Measurements from ENCODE around the gene RFK. TPM values are rescaled to one million over a fixed set of nuclear protein-coding genes. Genes with fewer than 3 reads are reported as not detected.

Gene RFK
- total RNA-seq, 1 donor: 18.4 TPM

- H3K27me3 ChIP-seq (ENCODE audit: insufficient read depth, low read length): no peaks in the 10 kb centered on the region
- H3K4me1 ChIP-seq (ENCODE audit: insufficient read depth, low read length): no peaks in the 10 kb centered on the region
- H3K9me3 ChIP-seq (ENCODE audit: low read depth, low read length): no peaks in the 10 kb centered on the region
- no peak overlapping the region for H3K4me3 ChIP-seq (ENCODE audit: low read length)
Observed at GRCh38 chr9:76341616-76342015, 52.6 kb downstream of the RFK start.

GRCh38 chr9:76338418-76338817 is 55.8 kb downstream of the RFK start:
- Histone ChIP-seq H3K4me1 (ENCODE audit: insufficient read depth, low read length) (no peaks in the 10 kb centered on the region), H3K9me3 (ENCODE audit: low read depth, low read length) (no peaks in the 10 kb centered on the region), H3K27me3 (ENCODE audit: insufficient read depth, low read length) (no peaks in the 10 kb centered on the region), H3K4me3 (ENCODE audit: low read length) (no peak overlapping the region)

GRCh38 chr9:76336027-76336426 is 58.2 kb downstream of the RFK start:
- no peak overlapping the region for H3K4me3 ChIP-seq (ENCODE audit: low read length)
- no peaks in the 10 kb centered on the region for H3K27me3 ChIP-seq (ENCODE audit: insufficient read depth, low read length)
- no peaks in the 10 kb centered on the region for H3K9me3 ChIP-seq (ENCODE audit: low read depth, low read length)
- H3K4me1 ChIP-seq (ENCODE audit: insufficient read depth, low read length): no peaks in the 10 kb centered on the region

Other genes starting within 250 kb of the RFK start
- 1.9 TPM for gene GCNT1, start 64.8 kb upstream of the RFK start, total RNA-seq

Measured in mononuclear cell (primary cell).